SU-DHL-6 (cell line): ENCODE data around the gene SLC9A9.

Experiments
- H2AFZ ChIP-seq: fragments of 200-600 bp; sonication (generic); 2 replicates; pipeline ENCODE4 v1.6.1; 2014; ENCODE audit warnings: low read depth, mild to moderate bottlenecking, moderate library complexity, mixed read lengths, antibody characterized with exemption, low read length; ENCODE audit not compliant: severe bottlenecking
- H3F3A ChIP-seq: fragments of 200-600 bp; shearing (Covaris generic); 2 replicates; pipeline ENCODE4 v1.6.0; 2016; ENCODE audit warnings: antibody characterized with exemption, mild to moderate bottlenecking; ENCODE audit not compliant: insufficient read depth
- H3K27ac ChIP-seq: fragments of 200-600 bp; sonication (generic); 2 replicates; pipeline ENCODE4 v1.5.1; 2016; ENCODE audit warnings: low read depth, mild to moderate bottlenecking, low read length, moderate library complexity, mixed read lengths
- H3K27me3 ChIP-seq: fragments of 200-600 bp; sonication (generic), shearing (Covaris generic); 2 replicates; pipeline ENCODE4 v1.6.0; 2014; ENCODE audit warnings: mild to moderate bottlenecking, low read length
- H3K36me3 ChIP-seq: fragments of 200-600 bp; sonication (generic); 2 replicates; pipeline ENCODE4 v1.6.1; 2014; ENCODE audit warnings: mild to moderate bottlenecking, low read length, mixed read lengths
- H3K4me2 ChIP-seq: fragments of 300-600, 200-600 bp; shearing (Covaris generic), sonication (generic); 2 replicates; pipeline ENCODE4 v1.6.0; 2014; ENCODE audit warnings: low read length, low read depth, mild to moderate bottlenecking; ENCODE audit not compliant: poor library complexity, severe bottlenecking
- H3K4me3 ChIP-seq: fragments of 200-600 bp; sonication (generic); 2 replicates; pipeline ENCODE4 v1.5.1; 2014; ENCODE audit warnings: antibody characterized with exemption, low read length, mild to moderate bottlenecking, mixed read lengths; ENCODE audit not compliant: insufficient read depth, poor library complexity, severe bottlenecking
- H3K79me2 ChIP-seq: fragments of 200-600 bp; sonication (generic); 2 replicates; pipeline ENCODE4 v1.6.1; 2014; ENCODE audit warnings: mild to moderate bottlenecking, low read length, moderate library complexity; ENCODE audit not compliant: insufficient read depth
- H3K9ac ChIP-seq: fragments of 200-600 bp; sonication (generic); 2 replicates; pipeline ENCODE4 v1.7.0; 2014; ENCODE audit warnings: mild to moderate bottlenecking, low read length
- H3K9me2 ChIP-seq: fragments of 200-600 bp; sonication (generic); replicated peaks from 2 replicates; pipeline ENCODE4 v1.6.1; 2014; ENCODE audit warnings: low read length; ENCODE audit not compliant: insufficient read depth
- H3K9me3 ChIP-seq: fragments of 200-600 bp; sonication (generic); 2 replicates; pipeline ENCODE4 v1.6.1; 2014; ENCODE audit warnings: low read length, mixed read lengths; ENCODE audit not compliant: insufficient read depth
- H4K20me1 ChIP-seq: fragments of 200-600 bp; sonication (generic); 2 replicates; pipeline ENCODE4 v1.6.1; 2014; ENCODE audit warnings: low read depth, mild to moderate bottlenecking, antibody characterized with exemption, low read length, moderate library complexity, mixed read lengths
- CTCF ChIP-seq: fragments of 200-600 bp; sonication (generic); IDR thresholded peaks from one replicate; pipeline ENCODE4 v1.5.1; 2017; ENCODE audit warnings: antibody characterized with exemption, mild to moderate bottlenecking, low read length, moderate library complexity; ENCODE audit not compliant: insufficient read depth, poor library complexity, severe bottlenecking
- EZH2phosphoT487 ChIP-seq: fragments of 200-600 bp; sonication (generic), shearing (Covaris generic); conservative IDR thresholded peaks from 2 replicates; pipeline ENCODE4 v1.6.1; 2018; ENCODE audit warnings: mild to moderate bottlenecking, antibody characterized with exemption, low read length, moderate library complexity, mixed read lengths

SLC9A9 gene

DNA sequence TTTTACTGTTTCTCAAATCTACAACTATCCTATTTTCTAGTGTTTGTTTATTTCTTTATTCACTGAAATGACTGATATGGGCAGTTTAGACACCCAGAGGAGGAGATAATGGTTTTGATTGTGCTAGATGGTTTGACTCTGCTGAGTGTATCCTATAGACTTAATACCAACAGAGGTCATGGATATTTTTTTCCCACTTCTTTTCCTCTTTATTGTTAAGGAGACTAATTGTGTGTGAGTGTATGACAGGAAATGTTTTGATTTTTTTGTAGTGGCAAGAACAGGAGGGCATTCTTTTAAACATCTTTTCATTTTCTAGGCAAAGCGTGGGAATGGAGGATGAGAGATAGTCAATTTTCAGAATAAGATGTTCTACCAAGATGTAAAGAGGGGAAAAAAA is 505.2 kb downstream of the SLC9A9 start:
- H3F3A ChIP-seq: no peaks in the 10 kb centered on the region
- H3K79me2 ChIP-seq: no peaks in the 10 kb centered on the region
- no peaks in the 10 kb centered on the region for H4K20me1 ChIP-seq
- no peak overlapping the region for H3K4me2 ChIP-seq
- no peak overlapping the region for H3K27ac ChIP-seq
- no peaks in the 10 kb centered on the region for H3K9me2 ChIP-seq
- H3K27me3 ChIP-seq: no peaks in the 10 kb centered on the region
- no peak overlapping the region for H2AFZ ChIP-seq
- no peaks in the 10 kb centered on the region for H3K36me3 ChIP-seq
- no peak overlapping the region for H3K9ac ChIP-seq
- no peaks in the 10 kb centered on the region for H3K9me3 ChIP-seq
- TF ChIP-seq EZH2phosphoT487 (no peak), CTCF (no peak)
- no peak overlapping the region for H3K4me3 ChIP-seq

GRCh38 chr3:143339451-143339850 is 508.8 kb downstream of the SLC9A9 start:
- H3K9ac ChIP-seq: no peak overlapping the region
- no peaks in the 10 kb centered on the region for H3K79me2 ChIP-seq

DNA sequence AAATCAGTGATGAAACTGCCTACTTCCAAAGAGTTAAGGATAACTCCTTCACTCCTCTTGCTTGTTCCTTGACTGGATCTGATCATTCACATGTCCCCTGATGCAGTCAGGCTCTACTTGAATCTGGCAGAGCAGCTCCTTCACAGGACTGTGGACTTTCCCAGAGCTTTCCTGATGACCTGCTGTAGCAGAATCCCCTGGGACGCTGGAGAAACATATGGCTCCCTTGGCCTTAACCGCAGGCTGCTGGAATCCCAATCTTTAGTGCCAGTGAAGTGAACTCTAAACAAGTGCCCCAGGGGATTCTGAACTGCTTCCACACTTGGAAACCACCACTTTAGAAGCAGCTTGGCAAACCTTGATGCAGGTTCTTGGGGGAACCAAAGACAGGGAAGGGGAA is 510.9 kb downstream of the SLC9A9 start:
- H3K4me2 ChIP-seq: no peak overlapping the region
- H3K9ac ChIP-seq: no peak overlapping the region
- no peak overlapping the region for H3K4me3 ChIP-seq
- no peak for TF ChIP-seq CTCF
- TF ChIP-seq EZH2phosphoT487: no peak
- H3F3A ChIP-seq: no peaks in the 10 kb centered on the region
- H3K36me3 ChIP-seq: no peaks in the 10 kb centered on the region
- no peak overlapping the region for H3K27ac ChIP-seq
- H4K20me1 ChIP-seq: no peaks in the 10 kb centered on the region
- H3K9me3 ChIP-seq: no peaks in the 10 kb centered on the region
- no peaks in the 10 kb centered on the region for H3K9me2 ChIP-seq
- no peaks in the 10 kb centered on the region for H3K27me3 ChIP-seq
- H3K79me2 ChIP-seq: no peaks in the 10 kb centered on the region
- no peak overlapping the region for H2AFZ ChIP-seq

More at GRCh38 chr3:143339451-143339850, 508.8 kb downstream of the SLC9A9 start:
- TF ChIP-seq EZH2phosphoT487 (no peak), CTCF (no peak)
- Histone ChIP-seq H3K36me3 (no peaks in the 10 kb centered on the region), H3F3A (no peaks in the 10 kb centered on the region), H3K9me3 (no peaks in the 10 kb centered on the region), H3K27me3 (no peaks in the 10 kb centered on the region), H3K9me2 (no peaks in the 10 kb centered on the region), H2AFZ (no peak overlapping the region), H3K4me2 (no peak overlapping the region), H3K27ac (no peak overlapping the region), H3K4me3 (no peak overlapping the region), H4K20me1 (no peaks in the 10 kb centered on the region)
